ENCODE data around the gene SIPA1L3.

DNA sequence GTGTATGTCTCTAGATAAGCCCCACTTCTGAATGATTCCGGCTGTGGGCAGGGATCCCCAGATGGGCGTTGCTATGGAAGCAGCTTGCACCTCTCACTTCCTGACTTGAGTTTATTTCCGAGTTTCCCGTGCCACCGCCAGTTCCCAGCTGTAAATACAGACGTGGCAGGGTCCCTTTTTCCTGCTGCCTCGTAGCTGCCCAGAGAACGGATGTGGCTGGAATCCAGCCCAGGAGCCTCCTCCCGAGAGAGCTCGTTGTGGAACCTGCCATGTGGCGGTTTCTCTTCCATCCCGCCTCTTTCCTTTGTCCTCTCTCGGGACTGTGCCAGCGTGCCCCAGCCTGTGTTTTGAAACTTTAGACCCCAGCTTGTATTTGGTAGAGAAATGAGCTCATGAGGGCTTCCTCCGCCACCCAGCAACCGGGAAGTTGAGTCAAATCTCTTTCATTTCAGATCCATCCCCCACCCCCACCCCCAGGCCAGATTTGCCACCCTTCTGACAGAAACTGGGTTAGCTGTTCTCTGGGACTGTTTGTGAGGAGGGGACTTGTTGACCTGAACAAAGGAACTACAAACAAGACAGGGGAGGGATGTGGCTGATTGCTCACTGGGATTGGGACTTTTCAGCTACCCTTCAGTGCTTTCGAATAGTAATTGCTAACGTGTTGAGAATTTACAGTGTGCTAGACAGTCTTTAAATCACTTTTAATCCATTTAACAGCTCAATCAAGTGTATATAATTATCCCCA, 96.6 kb downstream of the SIPA1L3 start:
- TF ChIP-seq, protein P1, sequence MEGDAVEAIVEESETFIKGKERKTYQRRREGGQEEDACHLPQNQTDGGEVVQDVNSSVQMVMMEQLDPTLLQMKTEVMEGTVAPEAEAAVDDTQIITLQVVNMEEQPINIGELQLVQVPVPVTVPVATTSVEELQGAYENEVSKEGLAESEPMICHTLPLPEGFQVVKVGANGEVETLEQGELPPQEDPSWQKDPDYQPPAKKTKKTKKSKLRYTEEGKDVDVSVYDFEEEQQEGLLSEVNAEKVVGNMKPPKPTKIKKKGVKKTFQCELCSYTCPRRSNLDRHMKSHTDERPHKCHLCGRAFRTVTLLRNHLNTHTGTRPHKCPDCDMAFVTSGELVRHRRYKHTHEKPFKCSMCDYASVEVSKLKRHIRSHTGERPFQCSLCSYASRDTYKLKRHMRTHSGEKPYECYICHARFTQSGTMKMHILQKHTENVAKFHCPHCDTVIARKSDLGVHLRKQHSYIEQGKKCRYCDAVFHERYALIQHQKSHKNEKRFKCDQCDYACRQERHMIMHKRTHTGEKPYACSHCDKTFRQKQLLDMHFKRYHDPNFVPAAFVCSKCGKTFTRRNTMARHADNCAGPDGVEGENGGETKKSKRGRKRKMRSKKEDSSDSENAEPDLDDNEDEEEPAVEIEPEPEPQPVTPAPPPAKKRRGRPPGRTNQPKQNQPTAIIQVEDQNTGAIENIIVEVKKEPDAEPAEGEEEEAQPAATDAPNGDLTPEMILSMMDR (IDR thresholded peaks at IDR 0.05): no peak
- TF ChIP-seq POLR2AphosphoS5 (IDR thresholded peaks at IDR 0.05; ENCODE audit: low read depth, low read length) (peak; percentile 65), YY1 (IDR thresholded peaks at IDR 0.05; ENCODE audit: low read depth) (no peak; the same call in 1 of the 2 replicates), EP300 (IDR thresholded peaks at IDR 0.05; ENCODE audit: borderline replicate concordance in 1 of 2, low read depth in 1 of 2, low read length in 1 of 2) (0 out of 4 replicates have a peak, but pooled peaks have one; percentile 12 to 37), RCOR1 (IDR thresholded peaks at IDR 0.05; ENCODE audit: low read length) (no peak), TAF1 (IDR thresholded peaks at IDR 0.05; ENCODE audit: borderline replicate concordance, low read depth, low read length) (peak; percentile 51), USF2 (IDR thresholded peaks at IDR 0.05; ENCODE audit: borderline replicate concordance, low read depth, low read length) (no peak), FOXM1 (IDR thresholded peaks at IDR 0.05; ENCODE audit: low read depth) (no peak), MXI1 (IDR thresholded peaks at IDR 0.05; ENCODE audit: low read depth, low read length) (peak; percentile 93), TCF12 (IDR thresholded peaks at IDR 0.05) (peak; percentile 63; the same call in 1 of the 2 replicates), RFX5 (IDR thresholded peaks at IDR 0.05; ENCODE audit: low read length) (peak; percentile 49; the same call in 1 of the 2 replicates)
- TF ChIP-seq, protein P2, sequence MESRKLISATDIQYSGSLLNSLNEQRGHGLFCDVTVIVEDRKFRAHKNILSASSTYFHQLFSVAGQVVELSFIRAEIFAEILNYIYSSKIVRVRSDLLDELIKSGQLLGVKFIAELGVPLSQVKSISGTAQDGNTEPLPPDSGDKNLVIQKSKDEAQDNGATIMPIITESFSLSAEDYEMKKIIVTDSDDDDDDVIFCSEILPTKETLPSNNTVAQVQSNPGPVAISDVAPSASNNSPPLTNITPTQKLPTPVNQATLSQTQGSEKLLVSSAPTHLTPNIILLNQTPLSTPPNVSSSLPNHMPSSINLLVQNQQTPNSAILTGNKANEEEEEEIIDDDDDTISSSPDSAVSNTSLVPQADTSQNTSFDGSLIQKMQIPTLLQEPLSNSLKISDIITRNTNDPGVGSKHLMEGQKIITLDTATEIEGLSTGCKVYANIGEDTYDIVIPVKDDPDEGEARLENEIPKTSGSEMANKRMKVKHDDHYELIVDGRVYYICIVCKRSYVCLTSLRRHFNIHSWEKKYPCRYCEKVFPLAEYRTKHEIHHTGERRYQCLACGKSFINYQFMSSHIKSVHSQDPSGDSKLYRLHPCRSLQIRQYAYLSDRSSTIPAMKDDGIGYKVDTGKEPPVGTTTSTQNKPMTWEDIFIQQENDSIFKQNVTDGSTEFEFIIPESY (IDR thresholded peaks at IDR 0.05; ENCODE audit: borderline replicate concordance, low read depth): 0 out of 2 replicates have a peak, but pooled peaks have one; percentile 55

Data from SK-N-SH (cell line).